ENCODE data around the gene NPAS2. TPM values are rescaled to one million over a fixed set of nuclear protein-coding genes. Genes with fewer than 3 reads are reported as not detected.
A peak's percentile ranks its signal among the peaks of the same experiment; 100 is the strongest.

NPAS2 gene
- polyA plus RNA-seq, 1 of the 3 experiments (the other 2 are of a cell fraction): 58.5 TPM

DNA sequence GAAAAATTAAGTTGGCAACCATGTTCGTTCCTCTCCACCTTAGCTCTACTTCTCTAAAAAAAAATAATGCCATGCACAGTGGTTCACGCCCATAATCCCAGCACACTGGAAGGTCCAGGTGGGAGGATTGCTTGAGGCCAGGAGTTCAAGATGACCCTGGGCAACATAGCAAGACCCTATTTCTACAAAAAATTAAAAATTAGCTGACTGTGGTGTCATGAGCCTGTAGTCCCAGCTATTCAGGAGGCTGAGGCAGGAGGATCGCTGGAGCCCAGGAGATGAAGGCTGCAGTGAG, 40.1 kb upstream of the NPAS2 start:
- Histone ChIP-seq H3F3A (replicated peaks; ENCODE audit: insufficient read depth) (peaks cover 3% of the 10 kb centered on the region), H3K4me3 (ENCODE audit: low read depth in 2 of 2, low read length in 1 of 2) (no peak overlapping the region), H3K36me3 (replicated peaks in 1 of 2; ENCODE audit: control insufficient read depth in 1 of 2, insufficient read depth in 2 of 2, low read length in 1 of 2) (no peaks in the 10 kb centered on the region), H2AFZ (ENCODE audit: low read depth) (no peak overlapping the region), H3K9me3 (no peaks in the 10 kb centered on the region), H3K9me2 (no peaks in the 10 kb centered on the region), H3K27ac (ENCODE audit: low read depth in 2 of 2, low read length in 1 of 2) (no peak overlapping the region), H3K9ac (no peak overlapping the region), H4K20me1 (ENCODE audit: insufficient read depth) (no peaks in the 10 kb centered on the region), H3K4me2 (no peak overlapping the region), H3K4me1 (ENCODE audit: control insufficient read depth in 1 of 2, insufficient read depth in 2 of 2, low read depth in 1 of 2, low read length in 1 of 2) (peaks cover 0 to 4% of the 10 kb centered on the region in 2 experiments; a peak in 2 of 4 replicates), H3K27me3 (ENCODE audit: insufficient read depth) (no peaks in the 10 kb centered on the region), H3K79me2 (ENCODE audit: insufficient read depth) (no peaks in the 10 kb centered on the region)
- ChIA-PET POLR2A (no interaction called here), CTCF (no interaction called here)
- no peak for TF ChIP-seq TEAD4 (IDR thresholded peaks at IDR 0.05; ENCODE audit: borderline replicate concordance, insufficient read depth)
- TF ChIP-seq ELF1 (IDR thresholded peaks at IDR 0.05): no peak
- no peak for TF ChIP-seq RCOR1 (IDR thresholded peaks at IDR 0.05; ENCODE audit: low read length)
- TF ChIP-seq SIN3A (IDR thresholded peaks at IDR 0.05; ENCODE audit: borderline replicate concordance, low read depth, low read length): no peak
- TF ChIP-seq, protein P1, sequence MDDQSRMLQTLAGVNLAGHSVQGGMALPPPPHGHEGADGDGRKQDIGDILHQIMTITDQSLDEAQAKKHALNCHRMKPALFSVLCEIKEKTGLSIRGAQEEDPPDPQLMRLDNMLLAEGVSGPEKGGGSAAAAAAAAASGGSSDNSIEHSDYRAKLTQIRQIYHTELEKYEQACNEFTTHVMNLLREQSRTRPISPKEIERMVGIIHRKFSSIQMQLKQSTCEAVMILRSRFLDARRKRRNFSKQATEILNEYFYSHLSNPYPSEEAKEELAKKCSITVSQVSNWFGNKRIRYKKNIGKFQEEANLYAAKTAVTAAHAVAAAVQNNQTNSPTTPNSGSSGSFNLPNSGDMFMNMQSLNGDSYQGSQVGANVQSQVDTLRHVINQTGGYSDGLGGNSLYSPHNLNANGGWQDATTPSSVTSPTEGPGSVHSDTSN (IDR thresholded peaks at IDR 0.05): no peak
- no peak for TF ChIP-seq EP300 (IDR thresholded peaks at IDR 0.05; ENCODE audit: borderline replicate concordance in 1 of 2, low read depth in 1 of 2, low read length in 1 of 2)
- TF ChIP-seq, protein P2, sequence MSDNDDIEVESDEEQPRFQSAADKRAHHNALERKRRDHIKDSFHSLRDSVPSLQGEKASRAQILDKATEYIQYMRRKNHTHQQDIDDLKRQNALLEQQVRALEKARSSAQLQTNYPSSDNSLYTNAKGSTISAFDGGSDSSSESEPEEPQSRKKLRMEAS (IDR thresholded peaks at IDR 0.05; ENCODE audit: low read depth): no peak
- no peak for TF ChIP-seq JUND (IDR thresholded peaks at IDR 0.05)
- TF ChIP-seq YY1 (IDR thresholded peaks at IDR 0.05; ENCODE audit: low read depth): no peak
- 97% methylated on average over 3 of the region's 3 CpGs for WGBS (ENCODE audit: low lambda C conversion rate)
- no peak for DNase-seq

DNA sequence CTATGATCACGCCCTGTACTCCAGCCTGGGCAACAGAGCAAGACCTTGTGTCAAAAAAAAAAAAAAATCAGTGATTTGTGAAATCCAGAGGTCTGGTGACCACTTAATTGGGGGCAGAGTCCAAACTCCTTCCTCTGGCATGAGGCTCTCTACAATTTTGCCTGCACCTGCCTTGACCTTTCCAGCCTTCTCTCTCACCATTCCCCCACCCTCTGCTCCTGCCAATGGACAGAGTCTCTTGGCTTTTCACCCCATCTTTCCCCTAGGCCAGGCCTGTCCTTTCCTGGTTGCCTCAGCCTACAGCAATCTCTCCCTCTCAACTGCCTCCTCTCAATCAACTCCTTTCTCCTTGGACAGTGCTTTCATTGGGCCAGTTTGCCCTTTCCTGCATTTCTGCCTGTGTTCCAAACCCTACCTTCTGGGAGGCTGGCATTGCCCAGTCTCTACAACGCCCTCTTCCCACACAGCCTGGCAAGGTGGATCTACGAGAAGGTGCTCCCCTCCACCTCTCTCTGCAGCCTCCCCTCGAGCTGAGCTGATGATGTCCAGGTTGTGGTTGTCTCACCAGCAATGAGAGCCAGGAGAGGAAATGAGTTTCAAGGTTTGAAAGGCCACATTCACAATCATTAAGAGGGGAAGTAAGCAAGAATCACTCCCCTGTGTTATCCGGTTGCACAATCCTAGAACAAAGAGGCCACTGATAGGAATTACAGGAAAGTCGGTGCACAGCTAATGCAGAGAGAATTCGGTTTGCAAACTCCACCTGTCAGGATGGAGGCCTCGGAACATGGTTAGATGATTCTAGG, 39.5 kb upstream of the NPAS2 start:
- Histone ChIP-seq H3K9me3 (no peaks in the 10 kb centered on the region), H3K27me3 (ENCODE audit: insufficient read depth) (no peaks in the 10 kb centered on the region), H3K4me1 (ENCODE audit: control insufficient read depth in 1 of 2, insufficient read depth in 2 of 2, low read depth in 1 of 2, low read length in 1 of 2) (peaks cover 0 to 4% of the 10 kb centered on the region in 2 experiments; a peak in 2 of 4 replicates), H2AFZ (ENCODE audit: low read depth) (peak overlapping the region; percentile 61; the same call in 1 of the 2 replicates), H3K9ac (no peak overlapping the region), H3F3A (replicated peaks; ENCODE audit: insufficient read depth) (peaks cover 4% of the 10 kb centered on the region), H3K4me2 (0 out of 2 replicates have a peak overlapping the region, but pooled peaks have one; percentile 17), H3K27ac (ENCODE audit: low read depth in 2 of 2, low read length in 1 of 2) (peak overlapping the region in 1 of 2 experiments; percentile 23; a peak in 1 of 4 replicates), H3K9me2 (no peaks in the 10 kb centered on the region), H4K20me1 (ENCODE audit: insufficient read depth) (no peaks in the 10 kb centered on the region), H3K79me2 (ENCODE audit: insufficient read depth) (no peaks in the 10 kb centered on the region), H3K4me3 (ENCODE audit: low read depth in 2 of 2, low read length in 1 of 2) (no peak overlapping the region), H3K36me3 (replicated peaks in 1 of 2; ENCODE audit: control insufficient read depth in 1 of 2, insufficient read depth in 2 of 2, low read length in 1 of 2) (no peaks in the 10 kb centered on the region)
- CTCF ChIA-PET: no interaction called here
- DNase-seq: no peak
- WGBS (ENCODE audit: low lambda C conversion rate): 28% methylated on average over 8 of the region's 8 CpGs
- POLR2A ChIA-PET: no interaction called here
- TF ChIP-seq JUND (IDR thresholded peaks at IDR 0.05): peak; percentile 68
- no peak for TF ChIP-seq SIN3A (IDR thresholded peaks at IDR 0.05; ENCODE audit: borderline replicate concordance, low read depth, low read length)
- TF ChIP-seq FOXJ3 (CRISPR knock-in tag; IDR thresholded peaks at IDR 0.05): no peak
- TF ChIP-seq RXRA (IDR thresholded peaks at IDR 0.05; ENCODE audit: borderline replicate concordance, low read depth): no peak; the same call in 1 of the 2 replicates
- TF ChIP-seq, protein P3, sequence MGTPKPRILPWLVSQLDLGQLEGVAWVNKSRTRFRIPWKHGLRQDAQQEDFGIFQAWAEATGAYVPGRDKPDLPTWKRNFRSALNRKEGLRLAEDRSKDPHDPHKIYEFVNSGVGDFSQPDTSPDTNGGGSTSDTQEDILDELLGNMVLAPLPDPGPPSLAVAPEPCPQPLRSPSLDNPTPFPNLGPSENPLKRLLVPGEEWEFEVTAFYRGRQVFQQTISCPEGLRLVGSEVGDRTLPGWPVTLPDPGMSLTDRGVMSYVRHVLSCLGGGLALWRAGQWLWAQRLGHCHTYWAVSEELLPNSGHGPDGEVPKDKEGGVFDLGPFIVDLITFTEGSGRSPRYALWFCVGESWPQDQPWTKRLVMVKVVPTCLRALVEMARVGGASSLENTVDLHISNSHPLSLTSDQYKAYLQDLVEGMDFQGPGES (IDR thresholded peaks at IDR 0.05; ENCODE audit: low read depth, low read length): no peak
- TF ChIP-seq TCF12 (IDR thresholded peaks at IDR 0.05): peak; percentile 92
- no peak for TF ChIP-seq EZH2phosphoT487 (IDR thresholded peaks at IDR 0.05; ENCODE audit: borderline replicate concordance, low read depth)
- no peak for TF ChIP-seq YY1 (IDR thresholded peaks at IDR 0.05; ENCODE audit: low read depth)
- no peak for TF ChIP-seq NRF1 (IDR thresholded peaks at IDR 0.05; ENCODE audit: low read depth, low read length)
- TF ChIP-seq GATA2 (CRISPR knock-in tag; IDR thresholded peaks at IDR 0.05): no peak
- TF ChIP-seq, protein P4, sequence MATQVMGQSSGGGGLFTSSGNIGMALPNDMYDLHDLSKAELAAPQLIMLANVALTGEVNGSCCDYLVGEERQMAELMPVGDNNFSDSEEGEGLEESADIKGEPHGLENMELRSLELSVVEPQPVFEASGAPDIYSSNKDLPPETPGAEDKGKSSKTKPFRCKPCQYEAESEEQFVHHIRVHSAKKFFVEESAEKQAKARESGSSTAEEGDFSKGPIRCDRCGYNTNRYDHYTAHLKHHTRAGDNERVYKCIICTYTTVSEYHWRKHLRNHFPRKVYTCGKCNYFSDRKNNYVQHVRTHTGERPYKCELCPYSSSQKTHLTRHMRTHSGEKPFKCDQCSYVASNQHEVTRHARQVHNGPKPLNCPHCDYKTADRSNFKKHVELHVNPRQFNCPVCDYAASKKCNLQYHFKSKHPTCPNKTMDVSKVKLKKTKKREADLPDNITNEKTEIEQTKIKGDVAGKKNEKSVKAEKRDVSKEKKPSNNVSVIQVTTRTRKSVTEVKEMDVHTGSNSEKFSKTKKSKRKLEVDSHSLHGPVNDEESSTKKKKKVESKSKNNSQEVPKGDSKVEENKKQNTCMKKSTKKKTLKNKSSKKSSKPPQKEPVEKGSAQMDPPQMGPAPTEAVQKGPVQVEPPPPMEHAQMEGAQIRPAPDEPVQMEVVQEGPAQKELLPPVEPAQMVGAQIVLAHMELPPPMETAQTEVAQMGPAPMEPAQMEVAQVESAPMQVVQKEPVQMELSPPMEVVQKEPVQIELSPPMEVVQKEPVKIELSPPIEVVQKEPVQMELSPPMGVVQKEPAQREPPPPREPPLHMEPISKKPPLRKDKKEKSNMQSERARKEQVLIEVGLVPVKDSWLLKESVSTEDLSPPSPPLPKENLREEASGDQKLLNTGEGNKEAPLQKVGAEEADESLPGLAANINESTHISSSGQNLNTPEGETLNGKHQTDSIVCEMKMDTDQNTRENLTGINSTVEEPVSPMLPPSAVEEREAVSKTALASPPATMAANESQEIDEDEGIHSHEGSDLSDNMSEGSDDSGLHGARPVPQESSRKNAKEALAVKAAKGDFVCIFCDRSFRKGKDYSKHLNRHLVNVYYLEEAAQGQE (IDR thresholded peaks at IDR 0.05; ENCODE audit: low read depth, low read length): peak; percentile 37; the same call in 1 of the 2 replicates
- TF ChIP-seq, protein P5, sequence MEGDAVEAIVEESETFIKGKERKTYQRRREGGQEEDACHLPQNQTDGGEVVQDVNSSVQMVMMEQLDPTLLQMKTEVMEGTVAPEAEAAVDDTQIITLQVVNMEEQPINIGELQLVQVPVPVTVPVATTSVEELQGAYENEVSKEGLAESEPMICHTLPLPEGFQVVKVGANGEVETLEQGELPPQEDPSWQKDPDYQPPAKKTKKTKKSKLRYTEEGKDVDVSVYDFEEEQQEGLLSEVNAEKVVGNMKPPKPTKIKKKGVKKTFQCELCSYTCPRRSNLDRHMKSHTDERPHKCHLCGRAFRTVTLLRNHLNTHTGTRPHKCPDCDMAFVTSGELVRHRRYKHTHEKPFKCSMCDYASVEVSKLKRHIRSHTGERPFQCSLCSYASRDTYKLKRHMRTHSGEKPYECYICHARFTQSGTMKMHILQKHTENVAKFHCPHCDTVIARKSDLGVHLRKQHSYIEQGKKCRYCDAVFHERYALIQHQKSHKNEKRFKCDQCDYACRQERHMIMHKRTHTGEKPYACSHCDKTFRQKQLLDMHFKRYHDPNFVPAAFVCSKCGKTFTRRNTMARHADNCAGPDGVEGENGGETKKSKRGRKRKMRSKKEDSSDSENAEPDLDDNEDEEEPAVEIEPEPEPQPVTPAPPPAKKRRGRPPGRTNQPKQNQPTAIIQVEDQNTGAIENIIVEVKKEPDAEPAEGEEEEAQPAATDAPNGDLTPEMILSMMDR (IDR thresholded peaks at IDR 0.05): no peak

All from SK-N-SH (cell line).